ENCODE results near the gene NACC1. TPM values are rescaled to one million over a fixed set of nuclear protein-coding genes. Genes with fewer than 3 reads are reported as not detected.

NACC1 gene
- total RNA-seq, 4 donors from 2014 or later: 12.0 to 44.7 (median 23.0) TPM

DNA sequence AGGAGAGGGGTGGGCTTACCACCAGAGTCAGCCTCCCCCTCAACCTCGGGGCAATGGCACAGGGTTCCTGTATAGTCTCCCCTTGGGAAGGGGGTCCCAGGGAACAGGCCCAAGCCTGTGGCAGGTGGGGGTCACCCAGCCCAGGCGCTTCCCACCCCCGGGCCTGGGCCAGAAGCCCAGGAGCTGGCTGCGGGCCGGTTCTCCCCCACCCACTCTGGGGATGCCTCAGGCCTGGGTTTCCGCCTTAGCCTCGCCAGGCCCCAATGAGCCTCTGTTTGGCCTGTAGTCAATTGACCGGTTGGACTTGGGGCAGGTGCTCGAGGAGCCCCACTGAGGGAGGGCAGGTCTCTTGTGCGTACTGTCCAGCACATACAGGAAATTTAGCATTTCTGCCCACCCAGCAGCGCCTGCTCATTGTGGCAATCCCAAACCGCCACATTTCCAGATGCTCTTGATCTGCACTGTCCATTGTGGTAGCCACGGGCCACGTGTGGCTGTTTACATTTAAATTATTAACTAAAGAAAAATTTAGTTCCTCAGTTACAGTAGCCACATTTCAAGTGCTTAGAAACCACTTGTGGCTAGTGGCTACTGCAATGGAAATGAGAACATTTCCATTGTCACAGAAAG lies 25.3 kb upstream of the NACC1 start:
- no peak for ATAC-seq (ENCODE audit: low FRiP score)
- TF ChIP-seq, protein P1, sequence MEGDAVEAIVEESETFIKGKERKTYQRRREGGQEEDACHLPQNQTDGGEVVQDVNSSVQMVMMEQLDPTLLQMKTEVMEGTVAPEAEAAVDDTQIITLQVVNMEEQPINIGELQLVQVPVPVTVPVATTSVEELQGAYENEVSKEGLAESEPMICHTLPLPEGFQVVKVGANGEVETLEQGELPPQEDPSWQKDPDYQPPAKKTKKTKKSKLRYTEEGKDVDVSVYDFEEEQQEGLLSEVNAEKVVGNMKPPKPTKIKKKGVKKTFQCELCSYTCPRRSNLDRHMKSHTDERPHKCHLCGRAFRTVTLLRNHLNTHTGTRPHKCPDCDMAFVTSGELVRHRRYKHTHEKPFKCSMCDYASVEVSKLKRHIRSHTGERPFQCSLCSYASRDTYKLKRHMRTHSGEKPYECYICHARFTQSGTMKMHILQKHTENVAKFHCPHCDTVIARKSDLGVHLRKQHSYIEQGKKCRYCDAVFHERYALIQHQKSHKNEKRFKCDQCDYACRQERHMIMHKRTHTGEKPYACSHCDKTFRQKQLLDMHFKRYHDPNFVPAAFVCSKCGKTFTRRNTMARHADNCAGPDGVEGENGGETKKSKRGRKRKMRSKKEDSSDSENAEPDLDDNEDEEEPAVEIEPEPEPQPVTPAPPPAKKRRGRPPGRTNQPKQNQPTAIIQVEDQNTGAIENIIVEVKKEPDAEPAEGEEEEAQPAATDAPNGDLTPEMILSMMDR (IDR thresholded peaks at IDR 0.05): no peak
- DNase-seq (ENCODE audit: low spot score): no peak

- peak; percentile 58 for ATAC-seq (ENCODE audit: low FRiP score)
- TF ChIP-seq, protein P1 (IDR thresholded peaks at IDR 0.05): peak in 1 of 3 donors; percentile 96
- no peak for DNase-seq (ENCODE audit: low spot score)
Measured at GRCh38 chr19:13093407-13094105, 24.5 kb upstream of the NACC1 start.

GRCh38 chr19:13094106-13094504 lies 24.0 kb upstream of the NACC1 start:
- TF ChIP-seq, protein P1 (IDR thresholded peaks at IDR 0.05): no peak
- DNase-seq (ENCODE audit: low spot score) (no peak), ATAC-seq (ENCODE audit: low FRiP score) (no peak)

DNA sequence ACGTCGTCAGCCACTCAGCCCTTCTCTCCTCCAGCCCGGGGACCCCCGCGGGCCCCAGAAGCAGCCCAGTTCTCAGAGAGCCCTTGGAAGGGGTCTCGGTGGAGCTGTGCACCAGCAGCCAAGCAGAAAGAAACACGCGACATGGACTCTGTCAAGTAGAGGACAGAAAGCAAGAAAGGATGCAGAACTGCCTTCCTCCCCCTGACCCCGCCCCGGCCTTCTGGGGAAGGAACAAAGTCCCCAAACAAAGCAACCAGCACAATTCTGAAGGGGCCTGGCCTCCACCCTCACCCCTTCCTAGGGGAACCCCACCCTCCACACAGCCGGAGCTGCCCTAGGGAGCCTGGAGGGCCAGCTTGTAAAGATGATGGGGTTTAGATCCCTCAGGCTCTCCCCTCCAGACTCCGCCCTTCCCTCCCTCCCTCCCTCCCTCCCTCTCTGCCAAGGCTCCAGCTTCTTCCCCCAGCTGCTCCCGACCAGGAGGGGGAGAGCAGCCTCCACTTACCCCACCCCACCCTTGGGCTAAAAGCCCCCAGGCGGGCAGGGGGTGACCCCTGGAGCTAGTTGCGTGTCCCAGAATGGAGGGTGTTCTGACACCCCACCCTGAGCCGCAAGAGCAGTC lies 23.2 kb upstream of the NACC1 start:
- no peak for ATAC-seq (ENCODE audit: low FRiP score)
- TF ChIP-seq, protein P1 (IDR thresholded peaks at IDR 0.05): no peak
- no peak for DNase-seq (ENCODE audit: low spot score)

DNA sequence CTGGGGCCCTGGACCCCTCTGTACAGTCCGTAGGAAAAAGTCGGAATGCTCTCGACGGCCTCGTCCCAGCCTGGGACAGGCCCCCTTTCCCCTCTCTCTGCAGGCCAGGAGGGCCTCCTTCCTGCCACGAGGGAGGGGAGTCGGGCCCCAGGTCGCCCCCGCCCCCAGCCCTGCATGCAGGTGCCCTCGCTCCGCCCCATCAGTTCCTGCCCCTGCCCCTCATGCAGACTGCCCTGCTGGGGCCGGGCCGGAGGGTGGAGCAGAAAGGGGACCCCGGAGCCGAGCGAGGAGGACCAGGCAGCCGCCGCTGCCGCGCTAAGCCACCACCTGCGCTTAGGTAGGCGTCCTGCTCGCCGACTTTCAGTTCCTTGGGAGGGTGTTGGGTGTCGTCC lies 22.7 kb upstream of the NACC1 start:
- no peak for ATAC-seq (ENCODE audit: low FRiP score)
- no peak for DNase-seq (ENCODE audit: low spot score)
- TF ChIP-seq, protein P1 (IDR thresholded peaks at IDR 0.05): no peak

DNA sequence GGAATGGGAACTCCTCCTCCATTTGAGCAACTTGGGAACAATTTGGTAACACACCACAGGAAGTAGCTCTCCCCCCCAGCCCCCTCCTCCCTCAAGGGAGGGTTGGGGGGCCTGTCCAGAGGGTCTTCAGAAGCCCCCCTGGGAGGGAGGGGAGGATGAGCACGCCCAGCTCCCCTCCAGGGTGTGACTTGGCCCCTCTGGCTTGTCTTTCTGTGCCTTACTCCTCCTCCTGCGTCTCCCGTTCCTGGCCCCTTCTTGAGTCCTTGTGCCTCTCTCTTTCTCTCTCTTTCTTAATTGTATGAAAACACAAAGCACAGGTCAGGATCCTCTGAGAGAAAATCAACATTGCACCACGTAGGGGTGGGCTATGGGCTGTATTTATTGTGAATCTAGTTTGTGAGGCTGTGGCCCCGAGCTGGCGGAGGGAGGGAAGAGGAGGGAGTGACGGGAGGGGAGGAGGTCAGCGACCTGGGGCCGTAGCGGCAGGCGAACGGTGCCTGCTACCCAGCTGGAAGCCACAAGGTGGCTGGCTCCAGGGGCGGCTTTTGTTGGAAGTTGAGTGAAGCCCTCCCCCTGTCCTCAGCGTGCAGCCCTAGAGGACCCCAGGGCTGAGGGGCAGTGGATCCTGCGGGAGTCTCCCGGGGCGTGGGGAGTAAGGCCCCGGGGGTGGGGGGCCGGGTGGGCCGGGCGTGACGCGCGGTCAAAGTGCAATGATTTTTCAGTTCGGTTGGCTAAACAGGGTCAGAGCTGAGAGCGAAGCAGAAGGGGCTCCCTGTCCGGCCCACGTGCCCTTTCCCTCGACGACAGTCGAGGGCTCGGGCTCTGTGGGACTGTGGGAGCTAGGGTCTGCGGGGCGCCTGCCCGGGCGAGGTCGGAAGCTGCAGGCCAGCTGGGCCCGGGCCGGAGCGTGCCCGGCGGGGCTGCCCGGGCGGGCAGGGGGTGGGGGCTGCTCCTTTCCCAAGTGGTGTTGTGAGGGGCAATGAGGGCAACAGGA lies 21.8 kb upstream of the NACC1 start:
- ATAC-seq (ENCODE audit: low FRiP score) (no peak), DNase-seq (ENCODE audit: low spot score) (no peak)
- TF ChIP-seq, protein P1 (IDR thresholded peaks at IDR 0.05): no peak

Measured in omental fat pad (tissue), 4 donors.